ENCODE measurements around the gene CAMTA1. TPM values are rescaled to one million over a fixed set of nuclear protein-coding genes. Genes with fewer than 3 reads are reported as not detected.
A peak's percentile ranks its signal among the peaks of the same experiment; 100 is the strongest.

The CAMTA1 gene
- total RNA-seq, 1 experiment from 2014 or later, result 103 TPM

DNA sequence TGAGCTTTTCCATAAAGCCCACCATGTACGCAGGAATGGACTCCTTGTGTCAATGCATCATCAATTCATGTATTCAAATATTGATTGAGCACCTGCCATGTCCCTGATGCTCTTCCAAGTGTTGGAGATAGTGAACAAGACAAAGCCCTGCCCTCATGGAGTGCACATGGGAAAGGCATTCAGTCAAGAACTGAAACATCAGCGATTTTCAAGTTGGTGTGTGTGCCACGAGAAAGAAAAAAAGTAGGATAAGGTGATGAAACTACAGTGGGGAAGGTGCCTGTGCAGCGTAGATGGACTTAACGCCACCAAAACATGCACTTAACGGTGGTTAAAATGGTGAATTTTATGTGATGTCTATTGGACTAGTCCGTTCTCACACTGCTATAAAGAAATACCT is 553.2 kb downstream of the CAMTA1 start:
- DNase-seq, result no peak
- Histone ChIP-seq H3K27me3 (no peaks in the 10 kb centered on the region), H3K4me3 (no peak overlapping the region)

DNA sequence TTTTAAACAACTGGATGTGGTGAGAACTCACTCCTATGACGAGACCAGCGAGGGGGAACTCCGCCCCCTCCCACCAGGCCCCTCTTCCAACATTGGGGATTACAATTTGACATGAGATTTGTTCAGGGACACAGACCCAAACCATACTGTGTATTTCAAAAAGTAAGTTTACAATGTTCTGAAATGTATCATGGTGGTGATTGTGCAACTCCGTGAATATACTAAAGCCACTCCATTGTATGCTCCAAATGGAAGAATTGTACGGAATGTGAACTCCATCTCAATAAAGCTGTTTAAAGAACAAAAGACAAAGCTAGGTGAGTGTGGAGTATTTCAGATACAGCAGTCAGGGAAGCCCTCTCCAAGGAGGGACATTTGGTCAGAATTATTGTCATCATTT is 553.8 kb downstream of the CAMTA1 start:
- no peaks in the 10 kb centered on the region for H3K9me3 ChIP-seq
- no peaks in the 10 kb centered on the region for H3K27me3 ChIP-seq
- no peak for DNase-seq
- H3K4me3 ChIP-seq, result no peak overlapping the region
- H3K36me3 ChIP-seq, result no peaks in the 10 kb centered on the region

More for the DNA sequence above, 553.2 kb downstream of the CAMTA1 start:
- H3K9me3 ChIP-seq, result no peaks in the 10 kb centered on the region
- H3K36me3 ChIP-seq, result no peaks in the 10 kb centered on the region

- Histone ChIP-seq H3K4me3 (no peak overlapping the region), H3K27me3 (no peaks in the 10 kb centered on the region), H3K9me3 (no peaks in the 10 kb centered on the region), H3K36me3 (no peaks in the 10 kb centered on the region)
- DNase-seq, result no peak
These were observed 554.7 kb downstream of the CAMTA1 start for GRCh38 chr1:7339953-7340352.

DNA sequence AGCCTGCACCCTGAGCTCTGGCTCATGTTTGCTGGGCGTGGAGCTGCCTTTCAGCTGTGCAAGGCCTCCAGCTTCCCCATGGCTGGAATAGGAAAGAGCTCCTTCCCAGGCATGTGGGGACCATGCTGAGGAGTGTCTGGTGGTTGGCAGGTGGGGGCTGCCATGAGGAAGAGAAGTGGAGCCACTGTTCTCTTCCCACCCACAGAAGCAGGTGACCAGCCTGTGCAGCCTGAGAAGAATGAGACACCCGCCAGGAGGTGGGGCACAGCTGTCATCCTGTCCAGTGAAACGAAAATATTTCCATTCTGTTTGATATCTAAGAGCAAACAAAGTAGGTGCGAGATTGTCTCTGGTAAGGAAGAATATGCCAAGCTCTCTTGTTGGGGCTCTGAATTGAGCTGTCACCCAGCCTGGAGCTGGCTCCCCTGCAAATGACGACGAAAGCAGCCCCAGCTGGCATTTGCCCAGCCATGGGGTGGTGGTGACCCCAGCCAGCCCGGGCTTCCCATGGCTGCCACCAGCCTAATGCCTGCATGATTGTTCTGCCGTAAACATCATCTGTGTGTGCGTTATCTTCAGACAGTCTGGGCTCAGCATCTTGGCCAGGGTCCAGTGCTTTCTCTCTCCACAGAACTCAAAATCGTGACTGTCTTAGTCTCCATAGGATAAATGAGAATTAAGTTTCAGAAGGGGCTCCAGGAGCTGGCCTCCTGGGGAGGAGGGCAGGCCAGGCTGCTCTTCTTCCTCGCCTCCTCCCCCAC is 556.1 kb downstream of the CAMTA1 start:
- Histone ChIP-seq H3K4me3 (no peak overlapping the region), H3K36me3 (no peaks in the 10 kb centered on the region), H3K27me3 (no peaks in the 10 kb centered on the region), H3K9me3 (no peaks in the 10 kb centered on the region)
- DNase-seq, result no peak

DNA sequence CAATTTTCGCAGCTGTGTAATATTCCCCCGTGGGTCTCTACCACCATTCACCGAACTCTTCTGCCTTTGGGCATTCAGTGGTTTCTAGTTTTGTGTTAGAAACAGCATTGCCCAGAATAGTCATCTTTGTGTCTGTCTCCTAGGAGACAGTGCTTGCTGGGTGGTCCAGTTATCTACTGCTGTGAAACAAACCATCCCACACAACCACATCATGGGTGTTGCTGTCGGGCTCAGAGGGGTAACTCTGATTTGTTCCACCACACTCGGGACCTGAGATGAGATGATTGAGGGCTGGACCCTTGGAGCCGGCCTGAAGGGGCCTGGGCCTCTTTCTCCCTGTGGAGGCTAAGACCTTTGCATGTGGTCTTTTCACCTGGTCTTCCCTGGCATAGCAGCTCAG is 558.6 kb downstream of the CAMTA1 start:
- Histone ChIP-seq H3K4me3 (no peak overlapping the region), H3K36me3 (no peaks in the 10 kb centered on the region), H3K9me3 (no peaks in the 10 kb centered on the region), H3K27me3 (no peaks in the 10 kb centered on the region)
- DNase-seq, result no peak

- no peaks in the 10 kb centered on the region for H3K9me3 ChIP-seq
- DNase-seq, result no peak
- no peaks in the 10 kb centered on the region for H3K36me3 ChIP-seq
- H3K4me3 ChIP-seq, result no peak overlapping the region
- H3K27me3 ChIP-seq, result no peaks in the 10 kb centered on the region
These were observed 559.0 kb downstream of the CAMTA1 start for GRCh38 chr1:7344299-7344698.

GRCh38 chr1:7345516-7345915 is 560.3 kb downstream of the CAMTA1 start:
- Histone ChIP-seq H3K9me3 (no peaks in the 10 kb centered on the region), H3K36me3 (no peaks in the 10 kb centered on the region), H3K4me3 (no peak overlapping the region), H3K27me3 (no peaks in the 10 kb centered on the region)
- DNase-seq, result no peak

DNA sequence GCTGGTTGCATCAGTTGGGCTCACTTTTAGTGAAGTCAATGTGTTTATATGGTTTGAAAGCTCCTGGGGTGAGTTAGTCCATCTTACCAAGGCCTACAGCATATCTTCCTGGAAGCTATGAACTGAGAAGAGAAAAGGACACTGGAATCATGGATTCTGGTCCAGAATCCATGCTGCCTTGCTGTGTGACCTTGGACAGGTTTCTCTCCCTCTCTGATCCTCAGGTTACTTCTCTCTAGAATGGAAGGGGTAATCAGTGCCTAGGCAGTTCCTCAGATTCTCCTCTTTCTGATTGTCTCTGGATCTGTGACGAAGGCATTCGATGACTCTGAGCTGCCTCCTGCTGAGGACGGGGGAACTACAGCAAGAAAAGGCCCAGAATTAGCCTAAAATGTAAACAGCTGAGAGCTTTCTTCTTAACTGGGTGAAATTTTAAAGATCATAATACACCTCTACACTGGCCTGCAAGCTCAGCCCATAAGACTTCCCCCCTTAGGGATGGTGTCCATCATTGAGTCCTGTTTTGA is 560.9 kb downstream of the CAMTA1 start:
- no peak for DNase-seq
- Histone ChIP-seq H3K36me3 (no peaks in the 10 kb centered on the region), H3K9me3 (no peaks in the 10 kb centered on the region), H3K27me3 (no peaks in the 10 kb centered on the region), H3K4me3 (no peak overlapping the region)

DNA sequence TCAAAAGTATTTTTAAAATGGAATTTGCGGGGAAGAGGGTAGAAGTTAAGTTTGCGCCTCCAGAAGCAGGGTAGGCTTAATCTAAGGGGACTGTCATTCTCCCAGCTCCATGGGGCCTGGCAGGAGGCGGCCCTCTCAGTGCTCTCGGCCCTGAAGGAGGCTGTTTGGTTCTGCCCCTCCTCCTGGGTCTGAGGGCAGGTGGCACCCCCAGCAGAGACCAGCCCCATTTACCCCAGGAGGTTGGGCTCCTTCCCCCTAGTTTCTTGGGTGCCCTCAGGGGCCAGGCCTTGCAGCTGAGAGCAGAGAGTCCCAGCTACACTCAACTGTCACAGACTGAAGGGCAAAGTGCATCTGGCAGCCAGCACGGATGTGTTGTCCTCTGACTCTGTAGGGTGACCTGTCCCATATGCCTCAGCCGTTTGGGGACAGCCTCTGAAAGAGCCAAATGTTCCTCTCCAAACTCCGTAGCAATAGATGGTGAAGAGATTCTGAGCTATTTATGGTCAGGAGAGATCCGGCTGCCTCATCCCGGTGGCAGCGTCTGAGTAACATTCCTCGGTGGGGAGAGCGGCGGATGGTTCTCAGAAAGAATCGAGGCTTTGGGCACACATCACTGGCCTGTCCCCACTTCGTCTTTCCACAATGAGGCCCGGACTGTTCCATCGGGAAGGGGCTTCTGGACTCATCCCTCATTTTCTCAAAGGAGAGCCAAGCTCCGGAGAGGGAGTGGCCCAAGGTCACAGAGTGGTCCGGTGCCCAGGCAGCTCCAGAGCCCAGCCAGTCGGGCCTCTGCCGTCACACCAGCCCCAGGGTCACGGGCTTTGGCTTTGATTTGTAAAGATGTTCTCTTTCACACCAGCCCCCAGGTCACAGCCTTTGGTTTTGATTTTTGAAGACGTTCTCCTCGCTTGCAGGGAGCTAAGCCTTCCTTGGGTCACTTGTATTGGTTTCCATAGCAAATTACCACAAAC is 561.6 kb downstream of the CAMTA1 start:
- no peak overlapping the region for H3K4me3 ChIP-seq
- H3K27me3 ChIP-seq, result no peaks in the 10 kb centered on the region
- DNase-seq, result no peak
- no peaks in the 10 kb centered on the region for H3K36me3 ChIP-seq
- H3K9me3 ChIP-seq, result no peaks in the 10 kb centered on the region

GRCh38 chr1:7348073-7348472 is 562.8 kb downstream of the CAMTA1 start:
- H3K27me3 ChIP-seq, result no peaks in the 10 kb centered on the region
- H3K4me3 ChIP-seq, result no peak overlapping the region
- no peaks in the 10 kb centered on the region for H3K9me3 ChIP-seq
- DNase-seq, result no peak
- no peaks in the 10 kb centered on the region for H3K36me3 ChIP-seq

DNA sequence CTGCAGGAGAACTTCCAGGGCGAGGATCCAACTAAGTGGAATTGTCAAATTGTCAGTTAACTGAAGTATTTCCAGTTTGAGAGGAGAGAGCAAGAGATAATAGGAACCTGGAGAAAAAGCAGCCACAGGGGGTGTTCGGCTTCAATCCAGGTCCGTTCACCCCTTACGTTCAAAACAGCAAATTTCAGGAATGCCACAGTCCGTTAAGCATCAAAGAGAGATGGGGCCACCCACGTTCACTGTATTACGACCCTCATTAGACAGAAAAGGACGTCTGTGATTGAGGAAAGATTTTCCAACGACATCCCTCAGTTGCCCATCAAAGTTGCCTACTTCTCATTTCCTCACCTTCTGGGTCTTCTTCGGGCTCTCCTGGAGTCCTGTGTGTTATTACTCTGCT is 563.3 kb downstream of the CAMTA1 start:
- H3K9me3 ChIP-seq, result no peaks in the 10 kb centered on the region
- no peak overlapping the region for H3K4me3 ChIP-seq
- no peaks in the 10 kb centered on the region for H3K27me3 ChIP-seq
- no peak for DNase-seq
- no peaks in the 10 kb centered on the region for H3K36me3 ChIP-seq

- Histone ChIP-seq H3K9me3 (no peaks in the 10 kb centered on the region), H3K36me3 (no peaks in the 10 kb centered on the region), H3K4me3 (no peak overlapping the region), H3K27me3 (no peaks in the 10 kb centered on the region)
- DNase-seq, result no peak
These were observed 565.5 kb downstream of the CAMTA1 start for GRCh38 chr1:7350804-7351203.

- no peak overlapping the region for H3K4me3 ChIP-seq
- DNase-seq, result no peak
- no peaks in the 10 kb centered on the region for H3K36me3 ChIP-seq
- no peaks in the 10 kb centered on the region for H3K27me3 ChIP-seq
- H3K9me3 ChIP-seq, result no peaks in the 10 kb centered on the region
These were observed 566.4 kb downstream of the CAMTA1 start for GRCh38 chr1:7351649-7352048.

GRCh38 chr1:7352364-7352763 is 567.1 kb downstream of the CAMTA1 start:
- Histone ChIP-seq H3K9me3 (no peaks in the 10 kb centered on the region), H3K36me3 (no peaks in the 10 kb centered on the region), H3K4me3 (no peak overlapping the region), H3K27me3 (no peaks in the 10 kb centered on the region)
- peak; percentile 32 for DNase-seq

DNA sequence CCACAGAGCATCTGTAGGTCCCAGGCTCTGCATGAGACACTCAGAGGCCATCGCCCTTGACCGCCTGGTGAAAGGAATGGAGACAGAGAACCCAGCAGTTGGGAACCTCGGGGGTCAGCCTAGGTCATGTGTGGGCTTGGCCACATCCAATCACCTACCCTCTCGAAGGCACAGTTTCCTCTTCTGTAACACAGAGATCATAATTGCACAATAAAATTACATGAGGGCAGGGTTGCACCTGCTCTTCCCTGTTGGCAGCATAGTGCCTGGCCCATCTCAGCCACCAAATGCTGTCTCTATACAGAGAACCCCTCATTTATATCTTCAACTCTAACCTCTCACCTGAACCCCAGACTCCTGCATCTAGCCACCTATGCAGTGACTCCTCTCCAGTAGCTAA is 567.7 kb downstream of the CAMTA1 start:
- H3K4me3 ChIP-seq, result no peak overlapping the region
- H3K27me3 ChIP-seq, result no peaks in the 10 kb centered on the region
- no peaks in the 10 kb centered on the region for H3K36me3 ChIP-seq
- no peak for DNase-seq
- no peaks in the 10 kb centered on the region for H3K9me3 ChIP-seq

GRCh38 chr1:7355646-7356045 is 570.4 kb downstream of the CAMTA1 start:
- Histone ChIP-seq H3K36me3 (no peaks in the 10 kb centered on the region), H3K9me3 (no peaks in the 10 kb centered on the region), H3K27me3 (no peaks in the 10 kb centered on the region), H3K4me3 (no peak overlapping the region)
- DNase-seq, result no peak

DNA sequence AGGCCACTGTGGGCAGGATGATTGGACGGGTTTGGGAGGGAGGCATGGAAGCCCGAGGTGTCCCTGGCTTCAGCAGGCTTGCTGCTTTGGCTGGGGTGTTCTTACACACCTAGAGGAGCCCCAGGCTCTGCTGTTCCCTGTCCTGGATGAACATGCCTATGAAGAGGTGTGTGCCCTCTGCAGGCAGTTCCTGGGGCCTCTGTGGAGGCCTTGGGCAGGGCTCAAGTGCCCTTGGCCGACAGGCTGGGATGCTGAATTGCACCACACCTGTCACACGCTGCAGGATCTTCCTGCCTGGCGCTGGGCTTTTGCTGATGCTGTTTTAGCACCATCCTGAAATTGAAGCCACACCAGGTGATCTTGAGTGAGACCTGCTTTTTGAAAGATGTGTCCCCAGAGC is 570.8 kb downstream of the CAMTA1 start:
- Histone ChIP-seq H3K36me3 (no peaks in the 10 kb centered on the region), H3K27me3 (no peaks in the 10 kb centered on the region), H3K4me3 (no peak overlapping the region), H3K9me3 (no peaks in the 10 kb centered on the region)
- DNase-seq, result no peak
